Fibroblast of villous mesenchyme (primary cell): Measurements from ENCODE around the gene LRRC8D. TPM values are rescaled to one million over a fixed set of nuclear protein-coding genes. Genes with fewer than 3 reads are reported as not detected.
A peak's percentile ranks its signal among the peaks of the same experiment; 100 is the strongest.

ENCODE experiments used
- DNase-seq: peaks from one replicate; pipeline ENCODE4 v3.0.0-alpha.2; 2010; ENCODE audit warnings: low read depth
- H3K4me3 ChIP-seq: 2 replicates; pipeline ENCODE4 v1.5.1; 2011; ENCODE audit warnings: low read depth, mild to moderate bottlenecking, low read length
- total RNA-seq: library from RNA; depleted of rRNA; stranded (reverse); fragments of >200 nt; gene quantifications from 2 replicates; pipeline ENCODE4 v1.2.3, GENCODE V29; 2012
- TF ChIP-seq, protein P1 (sequence below): IDR thresholded peaks from 2 replicates; pipeline ENCODE4 v1.5.1; 2012; ENCODE audit warnings: low read depth, mild to moderate bottlenecking, low read length; ENCODE audit not compliant: insufficient read depth

Gene LRRC8D
- total RNA-seq, 1 donor = 58.7 TPM

DNA sequence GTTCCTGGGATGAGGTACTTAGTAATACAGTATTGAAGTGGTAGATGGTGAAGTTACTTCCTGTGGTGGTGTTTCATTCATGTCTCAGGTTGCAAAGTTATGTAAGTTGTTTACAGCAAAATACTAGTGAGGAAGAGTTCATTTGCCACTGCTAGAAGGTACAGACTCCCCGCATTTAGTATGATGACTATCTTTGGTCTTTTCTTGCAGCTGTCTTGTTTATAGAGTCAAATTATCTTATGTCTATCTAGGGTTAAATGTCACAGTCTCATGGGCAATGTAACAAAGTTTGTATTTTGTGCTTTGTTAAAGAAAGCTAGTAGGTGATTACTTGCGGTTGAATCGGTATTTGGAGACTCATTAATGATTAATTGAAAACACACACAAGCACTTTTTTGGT lies 50.2 kb downstream of the LRRC8D start:
- TF ChIP-seq, protein P1, sequence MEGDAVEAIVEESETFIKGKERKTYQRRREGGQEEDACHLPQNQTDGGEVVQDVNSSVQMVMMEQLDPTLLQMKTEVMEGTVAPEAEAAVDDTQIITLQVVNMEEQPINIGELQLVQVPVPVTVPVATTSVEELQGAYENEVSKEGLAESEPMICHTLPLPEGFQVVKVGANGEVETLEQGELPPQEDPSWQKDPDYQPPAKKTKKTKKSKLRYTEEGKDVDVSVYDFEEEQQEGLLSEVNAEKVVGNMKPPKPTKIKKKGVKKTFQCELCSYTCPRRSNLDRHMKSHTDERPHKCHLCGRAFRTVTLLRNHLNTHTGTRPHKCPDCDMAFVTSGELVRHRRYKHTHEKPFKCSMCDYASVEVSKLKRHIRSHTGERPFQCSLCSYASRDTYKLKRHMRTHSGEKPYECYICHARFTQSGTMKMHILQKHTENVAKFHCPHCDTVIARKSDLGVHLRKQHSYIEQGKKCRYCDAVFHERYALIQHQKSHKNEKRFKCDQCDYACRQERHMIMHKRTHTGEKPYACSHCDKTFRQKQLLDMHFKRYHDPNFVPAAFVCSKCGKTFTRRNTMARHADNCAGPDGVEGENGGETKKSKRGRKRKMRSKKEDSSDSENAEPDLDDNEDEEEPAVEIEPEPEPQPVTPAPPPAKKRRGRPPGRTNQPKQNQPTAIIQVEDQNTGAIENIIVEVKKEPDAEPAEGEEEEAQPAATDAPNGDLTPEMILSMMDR = no peak
- H3K4me3 ChIP-seq = no peak overlapping the region
- peak; percentile 28 for DNase-seq

DNA sequence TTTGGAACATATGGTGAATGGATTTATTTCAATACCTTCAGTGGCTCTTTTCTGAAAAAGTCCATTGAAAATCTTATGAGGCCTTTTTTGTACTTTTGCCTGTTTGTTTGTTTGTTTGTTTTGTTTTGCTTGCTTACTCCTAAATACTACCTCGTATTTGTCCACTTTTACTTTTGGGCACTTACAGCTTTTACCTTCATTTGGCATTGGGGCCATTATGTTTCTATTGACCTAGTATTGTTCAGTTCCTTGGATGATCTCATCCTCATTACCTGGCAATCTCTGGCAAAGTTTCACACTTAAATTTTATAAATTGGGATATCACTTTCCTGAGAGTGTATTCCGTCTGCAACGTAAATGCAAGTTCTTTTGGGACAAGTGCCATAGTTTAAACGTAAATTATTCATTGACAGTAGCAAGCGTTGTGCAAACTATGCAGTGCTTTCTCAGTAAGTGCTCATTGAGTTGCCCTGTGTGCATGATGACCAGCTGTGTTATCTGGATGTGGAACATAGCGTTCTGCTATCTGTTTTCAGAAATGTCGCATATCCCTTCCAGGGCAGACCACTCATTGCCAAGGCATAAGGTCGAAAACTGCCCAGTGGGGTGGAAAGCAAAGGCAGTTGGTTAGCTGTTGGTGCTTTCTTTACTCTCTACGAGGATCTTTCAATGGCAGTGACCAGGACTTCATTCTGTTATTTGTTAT lies 51.1 kb downstream of the LRRC8D start:
- H3K4me3 ChIP-seq = no peak overlapping the region
- DNase-seq = peak; percentile 31
- TF ChIP-seq, protein P1 = no peak

DNA sequence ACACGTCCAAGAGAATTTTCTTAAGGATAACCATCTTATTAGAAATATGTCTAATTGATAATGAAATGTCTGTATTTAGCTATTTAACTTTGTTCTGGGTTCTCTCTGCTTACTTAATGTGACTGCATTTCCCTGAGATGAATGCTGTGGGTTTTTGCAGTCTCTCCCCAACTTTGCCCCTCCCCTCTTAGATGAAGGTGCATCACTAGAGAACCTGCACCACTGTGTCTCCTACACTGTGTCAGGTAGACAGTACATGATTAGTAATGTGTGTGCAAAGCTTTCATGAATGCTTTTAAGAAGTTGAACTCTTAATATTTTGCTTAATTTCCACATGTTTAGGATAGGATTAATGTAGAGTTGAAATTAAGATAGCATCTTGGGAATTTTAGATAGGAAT lies 51.7 kb downstream of the LRRC8D start:
- DNase-seq = no peak

DNA sequence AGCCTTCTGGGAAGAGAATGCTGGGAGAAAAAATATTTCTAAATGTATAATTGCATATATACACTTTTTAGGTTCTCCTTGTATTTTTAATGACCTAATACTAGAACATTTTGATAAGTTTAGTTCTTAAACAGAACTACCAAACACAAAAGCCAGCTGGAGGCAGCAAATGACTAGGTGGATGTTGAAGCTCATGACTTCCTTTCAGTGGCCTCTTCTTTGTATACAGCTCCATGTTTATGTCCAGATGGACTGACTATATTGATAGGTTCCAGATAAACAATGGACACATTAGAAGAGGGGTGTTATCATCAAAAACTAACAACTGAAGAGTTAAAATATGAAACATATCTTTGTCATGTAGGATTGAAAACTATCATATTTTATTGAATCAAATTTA lies 52.5 kb downstream of the LRRC8D start:
- DNase-seq = peak; percentile 42
- TF ChIP-seq, protein P1 = no peak
- no peak overlapping the region for H3K4me3 ChIP-seq

More for the DNA sequence above, 51.7 kb downstream of the LRRC8D start:
- H3K4me3 ChIP-seq = no peak overlapping the region
- TF ChIP-seq, protein P1 = no peak

DNA sequence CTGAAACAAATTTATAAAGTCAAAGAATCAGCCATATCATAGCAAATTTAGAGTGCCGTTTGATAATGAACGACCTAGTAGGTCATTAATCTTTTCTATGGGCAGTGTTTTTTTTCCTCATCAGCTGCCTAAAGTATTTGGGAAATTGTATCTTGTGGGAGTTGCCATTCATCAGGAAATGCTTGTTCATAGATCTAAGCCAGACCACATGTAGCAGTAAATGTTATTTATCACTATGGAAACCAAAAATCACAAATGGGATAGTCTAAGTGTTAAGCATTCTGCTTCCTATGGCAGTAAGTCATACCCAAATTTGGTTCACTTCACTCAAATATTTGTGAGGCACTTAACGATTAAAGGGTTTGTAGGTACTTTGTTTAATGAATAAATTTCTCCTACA lies 52.9 kb downstream of the LRRC8D start:
- peak; percentile 87 for DNase-seq

DNA sequence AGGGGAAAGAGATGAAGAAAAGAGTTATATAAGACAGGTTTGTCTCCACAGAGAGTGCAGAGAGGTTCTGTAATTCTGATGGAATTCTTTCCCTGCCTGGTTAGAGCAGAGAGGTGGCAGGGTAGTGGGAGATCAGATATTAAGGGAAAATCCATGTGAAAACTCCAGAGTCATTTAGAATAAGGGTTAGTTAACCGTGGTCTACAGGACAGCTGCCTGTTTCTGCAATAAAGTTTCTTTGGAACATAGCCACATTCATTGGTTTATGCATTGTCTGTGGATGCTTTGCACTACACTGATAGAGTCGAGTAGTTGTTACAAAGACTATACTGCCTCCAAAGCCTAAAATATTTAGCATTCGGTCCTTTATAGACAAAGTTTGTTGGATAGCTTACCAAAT lies 55.6 kb downstream of the LRRC8D start:
- DNase-seq = no peak
- TF ChIP-seq, protein P1 = no peak
- H3K4me3 ChIP-seq = no peak overlapping the region

More for the DNA sequence above, 52.9 kb downstream of the LRRC8D start:
- TF ChIP-seq, protein P1 = no peak
- no peak overlapping the region for H3K4me3 ChIP-seq

DNA sequence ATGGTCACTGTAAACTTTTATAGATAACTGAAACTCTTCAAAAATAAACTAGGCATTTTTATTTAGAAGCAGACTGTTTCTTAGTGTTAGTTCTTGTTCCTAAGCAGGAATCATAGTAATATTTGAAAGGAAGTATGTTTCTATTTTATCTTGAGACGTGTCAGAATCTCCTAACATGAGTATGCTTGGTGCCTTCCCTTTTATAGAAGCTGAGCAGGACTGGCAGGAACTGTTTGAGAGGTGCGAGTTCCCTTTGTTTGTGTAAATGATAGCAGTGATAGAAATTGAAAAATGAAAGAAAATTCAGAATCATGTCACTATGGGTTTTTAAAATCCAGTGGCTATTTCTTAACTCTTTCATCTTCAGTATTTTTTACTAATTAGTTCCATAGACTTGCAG lies 56.9 kb downstream of the LRRC8D start:
- TF ChIP-seq, protein P1 = no peak
- no peak for DNase-seq
- no peak overlapping the region for H3K4me3 ChIP-seq
